Measurements from ENCODE around the gene NHP2.

DNA sequence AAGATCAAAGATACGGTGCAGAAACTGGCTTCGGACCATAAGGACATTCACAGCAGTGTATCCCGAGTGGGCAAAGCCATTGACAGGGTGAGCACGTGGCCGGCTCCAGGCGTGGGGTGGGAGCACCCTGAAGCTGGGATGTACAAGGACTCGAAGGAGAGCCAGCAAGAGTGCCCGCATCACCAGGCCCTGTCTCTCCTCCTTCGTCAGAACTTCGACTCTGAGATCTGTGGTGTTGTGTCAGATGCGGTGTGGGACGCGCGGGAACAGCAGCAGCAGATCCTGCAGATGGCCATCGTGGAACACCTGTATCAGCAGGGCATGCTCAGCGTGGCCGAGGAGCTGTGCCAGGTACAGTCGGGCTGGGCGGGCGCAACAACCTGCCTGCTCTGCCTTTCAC lies 11.0 kb downstream of the NHP2 start:
- TF ChIP-seq POLR2A (IDR thresholded peaks at IDR 0.05; ENCODE audit: low read length) (no peak), CEBPB (IDR thresholded peaks at IDR 0.05) (no peak), EHF (CRISPR knock-in tag; IDR thresholded peaks at IDR 0.05) (no peak), MAFK (IDR thresholded peaks at IDR 0.05; ENCODE audit: partially characterized antibody) (no peak), HOXA7 (CRISPR knock-in tag; IDR thresholded peaks at IDR 0.05) (no peak)
- TF ChIP-seq, protein P1, sequence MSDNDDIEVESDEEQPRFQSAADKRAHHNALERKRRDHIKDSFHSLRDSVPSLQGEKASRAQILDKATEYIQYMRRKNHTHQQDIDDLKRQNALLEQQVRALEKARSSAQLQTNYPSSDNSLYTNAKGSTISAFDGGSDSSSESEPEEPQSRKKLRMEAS (IDR thresholded peaks at IDR 0.05), result no peak
- TF ChIP-seq, protein P2, sequence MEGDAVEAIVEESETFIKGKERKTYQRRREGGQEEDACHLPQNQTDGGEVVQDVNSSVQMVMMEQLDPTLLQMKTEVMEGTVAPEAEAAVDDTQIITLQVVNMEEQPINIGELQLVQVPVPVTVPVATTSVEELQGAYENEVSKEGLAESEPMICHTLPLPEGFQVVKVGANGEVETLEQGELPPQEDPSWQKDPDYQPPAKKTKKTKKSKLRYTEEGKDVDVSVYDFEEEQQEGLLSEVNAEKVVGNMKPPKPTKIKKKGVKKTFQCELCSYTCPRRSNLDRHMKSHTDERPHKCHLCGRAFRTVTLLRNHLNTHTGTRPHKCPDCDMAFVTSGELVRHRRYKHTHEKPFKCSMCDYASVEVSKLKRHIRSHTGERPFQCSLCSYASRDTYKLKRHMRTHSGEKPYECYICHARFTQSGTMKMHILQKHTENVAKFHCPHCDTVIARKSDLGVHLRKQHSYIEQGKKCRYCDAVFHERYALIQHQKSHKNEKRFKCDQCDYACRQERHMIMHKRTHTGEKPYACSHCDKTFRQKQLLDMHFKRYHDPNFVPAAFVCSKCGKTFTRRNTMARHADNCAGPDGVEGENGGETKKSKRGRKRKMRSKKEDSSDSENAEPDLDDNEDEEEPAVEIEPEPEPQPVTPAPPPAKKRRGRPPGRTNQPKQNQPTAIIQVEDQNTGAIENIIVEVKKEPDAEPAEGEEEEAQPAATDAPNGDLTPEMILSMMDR (IDR thresholded peaks at IDR 0.05), result no peak

Data from A549 (cell line).